ENCODE results near the gene LRRC15. TPM values are rescaled to one million over a fixed set of nuclear protein-coding genes. Genes with fewer than 3 reads are reported as not detected.

Gene LRRC15
- total and polyA plus RNA-seq, 2 donors = 0.08 to 0.11 TPM

GRCh38 chr3:194320744-194321243, 48.7 kb downstream of the LRRC15 start:
- H3K4me3 ChIP-seq (ENCODE audit: low read depth, low read length) = no peak overlapping the region
- H3K36me3 ChIP-seq (ENCODE audit: insufficient read depth) = no peaks in the 10 kb centered on the region
- H3K4me1 ChIP-seq (ENCODE audit: insufficient read depth) = no peaks in the 10 kb centered on the region
- H3K27ac ChIP-seq (ENCODE audit: low read depth) = no peak overlapping the region
- no peak for DNase-seq (ENCODE audit: extremely low spot score)
- 78% methylated on average over 10 of the region's 10 CpGs for WGBS

GRCh38 chr3:194320100-194320499, 49.4 kb downstream of the LRRC15 start:
- Histone ChIP-seq H3K36me3 (ENCODE audit: insufficient read depth) (no peaks in the 10 kb centered on the region), H3K4me3 (ENCODE audit: low read depth, low read length) (no peak overlapping the region), H3K4me1 (ENCODE audit: insufficient read depth) (no peaks in the 10 kb centered on the region), H3K27ac (ENCODE audit: low read depth) (no peak overlapping the region)
- 78% methylated on average over 5 of the region's 5 CpGs for WGBS
- no peak for DNase-seq (ENCODE audit: extremely low spot score)

- no peaks in the 10 kb centered on the region for H3K36me3 ChIP-seq (ENCODE audit: insufficient read depth)
- H3K27ac ChIP-seq (ENCODE audit: low read depth) = no peak overlapping the region
- no peak for DNase-seq (ENCODE audit: extremely low spot score)
- H3K4me3 ChIP-seq (ENCODE audit: low read depth, low read length) = no peak overlapping the region
- no peaks in the 10 kb centered on the region for H3K4me1 ChIP-seq (ENCODE audit: insufficient read depth)
- 94% methylated on average over 3 of the region's 3 CpGs for whole genome bisulfite sequencing
These were observed 50.9 kb downstream of the LRRC15 start for GRCh38 chr3:194318511-194319161.

- Histone ChIP-seq H3K36me3 (ENCODE audit: insufficient read depth) (no peaks in the 10 kb centered on the region), H3K4me1 (ENCODE audit: insufficient read depth) (no peaks in the 10 kb centered on the region), H3K27ac (ENCODE audit: low read depth) (no peak overlapping the region), H3K4me3 (ENCODE audit: low read depth, low read length) (no peak overlapping the region)
- WGBS = 82% methylated on average over 6 of the region's 6 CpGs
- DNase-seq (ENCODE audit: extremely low spot score) = no peak
These were observed 52.6 kb downstream of the LRRC15 start for GRCh38 chr3:194316918-194317317.

GRCh38 chr3:194315965-194316361, 53.6 kb downstream of the LRRC15 start:
- H3K4me3 ChIP-seq (ENCODE audit: low read depth, low read length) = no peak overlapping the region
- WGBS = 20% methylated on average over 17 of the region's 17 CpGs
- H3K4me1 ChIP-seq (ENCODE audit: insufficient read depth) = no peaks in the 10 kb centered on the region
- H3K27ac ChIP-seq (ENCODE audit: low read depth) = no peak overlapping the region
- H3K36me3 ChIP-seq (ENCODE audit: insufficient read depth) = no peaks in the 10 kb centered on the region
- DNase-seq (ENCODE audit: extremely low spot score) = no peak

GRCh38 chr3:194315088-194315964, 54.2 kb downstream of the LRRC15 start:
- H3K27ac ChIP-seq (ENCODE audit: low read depth) = no peak overlapping the region

GRCh38 chr3:194314388-194315068, 55.0 kb downstream of the LRRC15 start:
- no peak overlapping the region for H3K27ac ChIP-seq (ENCODE audit: low read depth)
- DNase-seq (ENCODE audit: extremely low spot score) = no peak
- WGBS = 70% methylated on average over 13 of the region's 13 CpGs
- no peak overlapping the region for H3K4me3 ChIP-seq (ENCODE audit: low read depth, low read length)
- no peaks in the 10 kb centered on the region for H3K4me1 ChIP-seq (ENCODE audit: insufficient read depth)
- no peaks in the 10 kb centered on the region for H3K36me3 ChIP-seq (ENCODE audit: insufficient read depth)

More at GRCh38 chr3:194315088-194315964, 54.2 kb downstream of the LRRC15 start:
- Histone ChIP-seq H3K4me1 (ENCODE audit: insufficient read depth) (no peaks in the 10 kb centered on the region), H3K36me3 (ENCODE audit: insufficient read depth) (no peaks in the 10 kb centered on the region), H3K4me3 (ENCODE audit: low read depth, low read length) (peak overlapping the region; percentile 29)
- DNase-seq (ENCODE audit: extremely low spot score) = no peak
- 2% methylated on average over 54 of the region's 54 CpGs for WGBS

- Histone ChIP-seq H3K36me3 (ENCODE audit: insufficient read depth) (no peaks in the 10 kb centered on the region), H3K27ac (ENCODE audit: low read depth) (no peak overlapping the region), H3K4me1 (ENCODE audit: insufficient read depth) (peaks cover under 1% of the 10 kb centered on the region), H3K4me3 (ENCODE audit: low read depth, low read length) (no peak overlapping the region)
- WGBS = 47% methylated on average over 15 of the region's 15 CpGs
- DNase-seq (ENCODE audit: extremely low spot score) = no peak
These were observed 55.8 kb downstream of the LRRC15 start for GRCh38 chr3:194313560-194314387.

GRCh38 chr3:194312743-194313281, 56.7 kb downstream of the LRRC15 start:
- Histone ChIP-seq H3K4me3 (ENCODE audit: low read depth, low read length) (no peak overlapping the region), H3K4me1 (ENCODE audit: insufficient read depth) (peaks cover 1% of the 10 kb centered on the region), H3K36me3 (ENCODE audit: insufficient read depth) (no peaks in the 10 kb centered on the region), H3K27ac (ENCODE audit: low read depth) (no peak overlapping the region)
- 16% methylated on average over 16 of the region's 16 CpGs for WGBS
- DNase-seq (ENCODE audit: extremely low spot score) = peak; percentile 88

- Histone ChIP-seq H3K36me3 (ENCODE audit: insufficient read depth) (no peaks in the 10 kb centered on the region), H3K4me3 (ENCODE audit: low read depth, low read length) (no peak overlapping the region), H3K4me1 (ENCODE audit: insufficient read depth) (peaks cover 1% of the 10 kb centered on the region), H3K27ac (ENCODE audit: low read depth) (no peak overlapping the region)
- no peak for DNase-seq (ENCODE audit: extremely low spot score)
- 37% methylated on average over 7 of the region's 7 CpGs for whole genome bisulfite sequencing
These were observed 57.3 kb downstream of the LRRC15 start for GRCh38 chr3:194312186-194312742.

GRCh38 chr3:194311000-194311399, 58.5 kb downstream of the LRRC15 start:
- no peak overlapping the region for H3K27ac ChIP-seq (ENCODE audit: low read depth)
- no peaks in the 10 kb centered on the region for H3K36me3 ChIP-seq (ENCODE audit: insufficient read depth)
- H3K4me1 ChIP-seq (ENCODE audit: insufficient read depth) = peaks cover 1% of the 10 kb centered on the region
- no peak overlapping the region for H3K4me3 ChIP-seq (ENCODE audit: low read depth, low read length)
- DNase-seq (ENCODE audit: extremely low spot score) = no peak
- WGBS = over 99% methylated on average over 2 of the region's 2 CpGs

GRCh38 chr3:194310060-194310835, 59.3 kb downstream of the LRRC15 start:
- Histone ChIP-seq H3K36me3 (ENCODE audit: insufficient read depth) (no peaks in the 10 kb centered on the region), H3K4me3 (ENCODE audit: low read depth, low read length) (no peak overlapping the region), H3K27ac (ENCODE audit: low read depth) (no peak overlapping the region), H3K4me1 (ENCODE audit: insufficient read depth) (peaks cover 1% of the 10 kb centered on the region)
- 90% methylated on average over 11 of the region's 11 CpGs for WGBS
- DNase-seq (ENCODE audit: extremely low spot score) = no peak

Data from urinary bladder (tissue), 4 donors.